Articular chondrocyte of knee joint (primary cell): ENCODE data around the gene STEAP2. TPM values are rescaled to one million over a fixed set of nuclear protein-coding genes. Genes with fewer than 3 reads are reported as not detected.

Experiments used
- small RNA-seq: library from RNA; depleted of rRNA; stranded (forward); fragments of <200 nt; gene quantifications from one replicate; pipeline ENCODE3, GENCODE V24; 2012
- total RNA-seq: library from RNA; depleted of rRNA; stranded (reverse); fragments of >200 nt; gene quantifications from 2 replicates; pipeline ENCODE4 v1.2.3, GENCODE V29; 2012

Gene STEAP2
- 24.8 and 26.7 TPM in 2 replicates for total RNA-seq

DNA sequence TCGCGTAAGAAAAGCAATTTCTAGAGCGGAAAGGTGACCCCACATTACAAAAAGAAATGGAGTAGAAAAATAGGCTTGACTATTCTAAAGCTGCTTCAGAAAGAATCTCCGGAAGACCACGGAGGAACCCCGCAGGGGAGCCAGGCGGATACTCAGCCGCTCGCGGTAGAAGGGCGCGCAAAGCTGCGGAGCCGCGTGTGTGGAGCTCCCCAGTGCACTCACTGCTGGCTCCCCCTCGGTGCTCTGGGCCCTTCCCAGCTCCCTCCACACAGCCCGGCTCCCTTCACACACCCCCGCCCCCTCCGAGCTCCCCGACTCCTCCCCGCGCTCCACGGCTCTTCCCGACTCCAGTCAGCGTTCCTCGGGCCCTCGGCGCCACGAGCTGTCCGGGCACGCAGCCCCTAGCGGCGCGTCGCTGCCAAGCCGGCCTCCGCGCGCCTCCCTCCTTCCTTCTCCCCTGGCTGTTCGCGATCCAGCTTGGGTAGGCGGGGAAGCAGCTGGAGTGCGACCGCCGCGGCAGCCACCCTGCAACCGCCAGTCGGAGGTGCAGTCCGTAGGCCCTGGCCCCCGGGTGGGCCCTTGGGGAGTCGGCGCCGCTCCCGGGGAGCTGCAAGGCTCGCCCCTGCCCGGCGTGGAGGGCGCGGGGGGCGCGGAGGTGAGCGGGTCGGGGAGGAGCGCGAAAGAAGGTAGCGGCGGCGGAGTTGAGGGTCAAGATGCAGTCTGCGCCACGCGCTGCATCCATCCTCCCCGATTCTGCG lies at the start of gene STEAP2:
Gene STEAP2 (plus strand): TSS at position 350 of the 758 bp plus-strand sequence. CDS start 13,343 bp downstream, outside the sequence.

DNA sequence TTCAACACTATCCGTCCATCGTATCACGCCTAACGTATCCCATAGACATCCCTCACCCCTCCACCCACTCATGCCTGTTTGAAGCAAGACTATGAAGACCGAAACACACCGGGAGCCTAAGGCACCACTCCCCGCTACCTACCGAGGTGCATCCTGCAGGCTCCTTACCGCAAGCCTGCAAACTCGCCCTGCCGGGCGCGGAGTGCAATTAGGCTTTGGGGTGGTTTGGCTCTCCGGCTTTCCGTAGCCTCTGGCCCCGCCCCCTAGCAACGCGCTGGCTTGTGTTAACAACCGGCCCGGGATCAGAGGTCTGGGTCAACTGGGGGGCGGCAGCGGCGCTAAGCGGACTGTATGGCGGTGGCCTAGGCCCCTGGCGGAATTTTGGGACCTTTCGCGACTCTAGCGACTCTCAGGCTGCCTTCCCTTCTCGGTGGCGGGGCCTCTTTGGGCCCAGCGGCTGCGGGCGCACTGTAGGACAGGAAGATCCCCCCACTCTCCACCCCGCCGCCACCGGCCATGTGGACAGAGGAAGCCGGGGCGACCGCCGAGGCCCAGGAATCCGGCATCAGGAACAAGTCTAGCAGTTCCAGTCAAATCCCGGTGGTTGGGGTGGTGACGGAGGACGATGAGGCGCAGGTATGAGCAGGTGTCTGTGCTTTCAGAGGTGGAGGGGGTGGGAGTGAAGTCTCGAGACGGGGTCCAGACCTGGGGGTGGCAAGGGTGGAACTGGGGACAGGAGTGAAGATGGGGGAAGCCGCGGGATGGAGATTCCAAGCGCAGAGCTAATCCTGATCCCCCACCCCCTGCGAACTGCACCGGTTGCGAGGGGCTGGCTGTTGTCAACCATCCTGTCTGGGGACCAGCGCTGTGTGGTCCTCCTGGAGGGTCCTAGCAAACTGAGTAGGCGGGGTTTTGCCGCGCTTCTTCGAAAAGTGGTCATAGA lies 33.6 kb downstream of the STEAP2 start, which contains the start of gene CFAP69:
Gene CFAP69 (plus strand): TSS at position 266 of the 943 bp plus-strand sequence. CDS start 251 bp downstream, at position 517.

Small RNA genes lying within 50 kb of the gene (small RNA-seq; reads per million reads assigned to genes)
- not detected for gene RF00019

Other genes with a start within 250 kb of the STEAP2 start
- gene STEAP1, start 57.3 kb upstream of the STEAP2 start, total RNA-seq, result 55.5 and 75.5 TPM in 2 replicates
- gene CFAP69, start 33.4 kb downstream of the STEAP2 start, total RNA-seq, result 10.1 and 12.3 TPM in 2 replicates
- not detected in 2 replicates for gene FAM237B, start 109.6 kb downstream of the STEAP2 start, total RNA-seq
- 26.3 and 34.8 TPM in 2 replicates for gene GTPBP10, start 135.0 kb downstream of the STEAP2 start, total RNA-seq
- 49.5 and 50.0 TPM in 2 replicates for gene CLDN12, start 191.7 kb downstream of the STEAP2 start, total RNA-seq